ENCODE data around the gene CD244.
"Not testable (repeated sequence)": the region's sequence is repeated elsewhere in the genome, so short reads cannot be mapped to it uniquely, and the experiment has no call there.

DNA sequence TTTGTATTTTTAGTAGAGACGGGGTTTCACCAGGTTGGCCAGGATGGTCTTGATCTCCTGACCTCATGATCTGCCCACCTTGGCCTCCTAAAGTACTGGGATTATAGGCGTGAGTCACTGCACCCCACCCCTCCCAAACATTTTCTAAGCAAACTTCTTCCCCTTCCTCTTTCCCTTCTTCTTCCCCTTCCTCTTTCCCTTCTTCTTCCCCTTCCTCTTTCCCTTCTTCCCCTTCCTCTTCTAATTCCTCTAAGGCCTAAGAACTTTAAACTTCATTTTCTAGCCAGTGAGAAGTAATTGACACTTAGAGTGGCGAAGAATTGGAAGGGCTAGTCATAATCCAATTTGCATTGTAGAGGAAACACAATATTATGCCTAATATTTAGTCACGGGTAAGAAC lies 12.9 kb upstream of the CD244 start:
- not testable (repeated sequence) for TF ChIP-seq CTCF (IDR thresholded peaks at IDR 0.05; ENCODE audit: insufficient read depth, low read length); GABPA (IDR thresholded peaks at IDR 0.05; ENCODE audit: low read depth); POLR2AphosphoS5 (IDR thresholded peaks at IDR 0.05; ENCODE audit: low read depth)
